ENCODE data around the gene ZNF18. TPM values are rescaled to one million over a fixed set of nuclear protein-coding genes. Genes with fewer than 3 reads are reported as not detected.

Gene ZNF18
- total and polyA plus RNA-seq, 4 experiments from 2014 or later = 8.9 to 14.4 (median 11.5) TPM

- POLR2A ChIA-PET (ENCODE audit: partially characterized antibody) = no interaction called here
- no peaks in the 10 kb centered on the region for H3K36me3 ChIP-seq (ENCODE audit: insufficient read depth, low read length)
- intact Hi-C loops (cut with micrococcal nuclease) = no loop called here
- H3K4me1 ChIP-seq (ENCODE audit: insufficient read depth, low read length) = no peaks in the 10 kb centered on the region
- H3K36me3 Mint-ChIP-seq = no peaks in the 10 kb centered on the region
- no peak overlapping the region for H3K4me3 Mint-ChIP-seq
- no peak for DNase-seq
- peaks cover 0 to 1% (median 0%) of the 10 kb centered on the region in 4 donors for H3K4me1 Mint-ChIP-seq
- H3K4me3 ChIP-seq (ENCODE audit: low read length in 2 of 2) = no peak overlapping the region
- no peaks in the 10 kb centered on the region for H3K9me3 ChIP-seq (ENCODE audit: control insufficient read depth in 1 of 2, low read length in 2 of 2)
- CTCF ChIA-PET (ENCODE audit: partially characterized antibody) = interaction anchor here (0.7 kb wide), 2 partner anchors 26 to 464 kb away, joined by 3 to 4 read pairs; no protein-coding TSS in a partner anchor
- no peak overlapping the region for H3K27ac Mint-ChIP-seq
- peaks cover 3% of the 10 kb centered on the region for H3K27me3 ChIP-seq (ENCODE audit: insufficient read depth, low read length)
- peaks cover 0 to 2% of the 10 kb centered on the region in 2 donors for H3K27me3 Mint-ChIP-seq
- peaks cover 0 to 12% (median 3%) of the 10 kb centered on the region in 8 donors for H3K9me3 Mint-ChIP-seq
- H3K27ac ChIP-seq (ENCODE audit: low read depth, low read length) = no peak overlapping the region
Measured at GRCh38 chr17:11928436-11928835, 68.8 kb downstream of the ZNF18 start.

Other genes starting within 250 kb of the ZNF18 start
- 10 to 100 TPM; 35.3 to 41.3 TPM for gene MAP2K4, start 23.4 kb upstream of the ZNF18 start, total RNA-seq
- gene MAP2K4, start 23.4 kb upstream of the ZNF18 start, polyA plus RNA-seq = 10 to 100 TPM; 29.4 to 29.9 TPM

All from CD4-positive, alpha-beta memory T cell (primary cell).